Thyroid gland (tissue), 4 donors: Measurements from ENCODE around the gene MYO18A.

ENCODE experiments used
- CTCF ChIP-seq, 6 experiments: fragments of 200-600 bp in 3 of 6; fragments of 450-650 bp in 3 of 6; sonication (generic) in 3 of 6; IDR thresholded peaks; one replicate each; pipeline ENCODE4 v1.5.1; 2016 to 2019; ENCODE audit warnings: antibody characterized with exemption in 6 of 6, mild to moderate bottlenecking in 2 of 6, inconsistent platforms in 1 of 6, moderate library complexity in 1 of 6
- POLR2A ChIP-seq, 2 donors: fragments of 450-650 bp; IDR thresholded peaks; one replicate each; pipeline ENCODE4 v1.6.1; 2017; ENCODE audit warnings: antibody characterized with exemption in 2 of 2, mild to moderate bottlenecking in 2 of 2, moderate library complexity in 1 of 2

- TF ChIP-seq POLR2A (IDR thresholded peaks at IDR 0.05) (no peak), CTCF (IDR thresholded peaks at IDR 0.05) (no peak)
Observed at GRCh38 chr17:29215174-29215573, 35.0 kb upstream of the MYO18A start.
